H1 (cell line): ENCODE results near the gene ADCY5. TPM values are rescaled to one million over a fixed set of nuclear protein-coding genes. Genes with fewer than 3 reads are reported as not detected.

Experiments used
- CTCF ChIA-PET: fragments of 300-600 bp; sonication (Branson Sonifier 250); formaldehyde crosslinking; loops from one replicate; lab custom pipeline; 2021; ENCODE audit not compliant: partially characterized antibody; lab: Charles Lee
- POLR2A ChIA-PET: fragments of 300-600 bp; sonication (Branson Sonifier 250); formaldehyde crosslinking; loops from one replicate; lab custom pipeline; 2021; ENCODE audit warnings: inconsistent platforms; ENCODE audit not compliant: partially characterized antibody; lab: Charles Lee
- DNase-seq, 2 experiments: peaks; one replicate each; pipeline versions ENCODE4 v3.0.0 to v3.0.0-alpha.2; 2010 to 2022; ENCODE audit warnings: low spot score in 2 of 2, low read depth in 1 of 2, mixed read lengths in 1 of 2
- FAIRE-seq: peaks from 2 replicates; lab custom pipeline; 2011; peaks lifted over from hg19 to GRCh38; lab: Jason Lieb, UNC
- H2AFZ ChIP-seq: 2 replicates; pipeline ENCODE4 v1.8.1; 2012; ENCODE audit warnings: low read length, inconsistent platforms
- H2AK5ac ChIP-seq: 2 replicates; pipeline ENCODE4 v1.6.1; 2013; ENCODE audit warnings: low read depth, low read length
- H2BK120ac ChIP-seq: replicated peaks from 2 replicates; pipeline ENCODE3; 2013; ENCODE audit warnings: low read depth, low read length, inconsistent platforms
- H2BK12ac ChIP-seq: 2 replicates; pipeline ENCODE4 v1.6.1; 2013; ENCODE audit warnings: low read depth, low read length
- H2BK15ac ChIP-seq: 2 replicates; pipeline ENCODE4 v1.6.1; 2013; ENCODE audit warnings: low read length
- H2BK20ac ChIP-seq: 2 replicates; pipeline ENCODE4 v1.6.1; 2013; ENCODE audit warnings: low read length
- H2BK5ac ChIP-seq: 2 replicates; pipeline ENCODE4 v1.6.1; 2013; ENCODE audit warnings: low read depth, low read length
- H3K14ac ChIP-seq: 2 replicates; pipeline ENCODE4 v1.6.1; 2013; ENCODE audit warnings: inconsistent platforms; ENCODE audit not compliant: insufficient read length
- H3K18ac ChIP-seq: 2 replicates; pipeline ENCODE4 v1.6.1; 2013; ENCODE audit warnings: low read length; ENCODE audit errors: extremely low read depth
- H3K23ac ChIP-seq: 2 replicates; pipeline ENCODE4 v1.6.1; 2013; ENCODE audit warnings: inconsistent platforms; ENCODE audit not compliant: insufficient read length
- H3K23me2 ChIP-seq: 2 replicates; pipeline ENCODE4 v1.6.1; 2013; ENCODE audit warnings: low read depth, low read length
- H3K27ac ChIP-seq: 2 replicates; pipeline ENCODE4 v1.6.1; 2011; ENCODE audit warnings: low read depth, low read length, inconsistent platforms
- H3K27me3 ChIP-seq, 4 experiments: replicated peaks in 1 of 4; 1 replicate in 1 of 4; 2 replicates in 3 of 4; pipeline versions ENCODE4 v1.6.1 to v1.8.1; 2011 to 2013; ENCODE audit warnings: low read length in 3 of 4, mild to moderate bottlenecking in 3 of 4, inconsistent platforms in 2 of 4, mixed read lengths in 2 of 4, moderate library complexity in 1 of 4; ENCODE audit not compliant: control insufficient read depth in 3 of 4, insufficient read depth in 3 of 4; ENCODE audit errors: extremely low read depth in 1 of 4
- H3K36me3 ChIP-seq, 4 experiments: 2 replicates each; pipeline versions ENCODE4 v1.6.1 to v1.8.1; 2011 to 2013; ENCODE audit warnings: mild to moderate bottlenecking in 4 of 4, low read length in 3 of 4, moderate library complexity in 2 of 4, control low read depth in 1 of 4, inconsistent platforms in 1 of 4; ENCODE audit not compliant: insufficient read depth in 4 of 4, control insufficient read depth in 2 of 4
- H3K4ac ChIP-seq: replicated peaks from 2 replicates; pipeline ENCODE3; 2013; ENCODE audit warnings: low read length, low read depth, mixed read lengths, inconsistent platforms; ENCODE audit not compliant: insufficient read length
- H3K4me1 ChIP-seq, 4 experiments: replicated peaks in 1 of 4; 1 replicate in 1 of 4; 2 replicates in 3 of 4; pipeline versions ENCODE4 v1.6.1 to v1.8.1; 2011 to 2013; ENCODE audit warnings: low read length in 3 of 4, inconsistent platforms in 2 of 4, mixed read lengths in 1 of 4; ENCODE audit not compliant: insufficient read depth in 4 of 4, control insufficient read depth in 3 of 4
- H3K4me2 ChIP-seq, 2 experiments: 2 replicates each; pipeline versions ENCODE4 v1.6.1 to v1.8.1; 2011 to 2013; ENCODE audit warnings: low read depth in 2 of 2, low read length in 2 of 2, control low read depth in 1 of 2, inconsistent platforms in 1 of 2, mild to moderate bottlenecking in 1 of 2; ENCODE audit not compliant: insufficient read depth in 1 of 2
- H3K4me3 ChIP-seq, 4 experiments: fragments of 200-600, 300-600 bp in 1 of 4; sonication (generic), shearing (Covaris generic), sonication (Bioruptor Twin) in 1 of 4; 2 replicates each; pipeline versions ENCODE4 v1.5.1 to v1.8.1; 2011 to 2016; ENCODE audit warnings: low read length in 4 of 4, low read depth in 3 of 4, control low read depth in 2 of 4, inconsistent platforms in 2 of 4, mild to moderate bottlenecking in 2 of 4, mixed read lengths in 1 of 4, moderate library complexity in 1 of 4; ENCODE audit not compliant: insufficient read depth in 2 of 4; ENCODE audit errors: extremely low read depth in 1 of 4
- H3K56ac ChIP-seq: replicated peaks from 2 replicates; pipeline ENCODE3; 2013; ENCODE audit warnings: low read depth, mild to moderate bottlenecking, mixed read lengths, low read length, inconsistent platforms; ENCODE audit not compliant: insufficient read length
- H3K79me1 ChIP-seq: 2 replicates; pipeline ENCODE4 v1.6.1; 2013; ENCODE audit warnings: low read depth, low read length, control low read depth
- H3K79me2 ChIP-seq, 2 experiments: 2 replicates each; pipeline versions ENCODE4 v1.6.1 to v1.8.1; 2012 to 2013; ENCODE audit warnings: low read length in 2 of 2, mild to moderate bottlenecking in 2 of 2, inconsistent platforms in 1 of 2; ENCODE audit not compliant: insufficient read depth in 2 of 2, control insufficient read depth in 1 of 2
- H3K9ac ChIP-seq, 4 experiments: replicated peaks in 1 of 4; 1 replicate in 1 of 4; 2 replicates in 3 of 4; pipeline versions ENCODE4 v1.6.1 to v1.8.1; 2011 to 2013; ENCODE audit warnings: low read depth in 3 of 4, low read length in 3 of 4, control low read depth in 2 of 4, mild to moderate bottlenecking in 2 of 4, moderate library complexity in 2 of 4, inconsistent platforms in 1 of 4; ENCODE audit errors: extremely low read depth in 1 of 4
- H3K9me3 ChIP-seq, 2 experiments: 2 replicates each; pipeline versions ENCODE4 v1.6.1 to v1.8.1; 2012 to 2013; ENCODE audit warnings: mild to moderate bottlenecking in 2 of 2, moderate library complexity in 2 of 2, control low read depth in 1 of 2, inconsistent platforms in 1 of 2, low read depth in 1 of 2, low read length in 1 of 2, mixed read lengths in 1 of 2; ENCODE audit not compliant: insufficient read depth in 2 of 2
- H4K20me1 ChIP-seq, 2 experiments: replicated peaks in 1 of 2; 2 replicates each; pipeline versions ENCODE3 to v1.8.1; 2011 to 2013; ENCODE audit warnings: inconsistent platforms in 2 of 2, low read length in 2 of 2, mild to moderate bottlenecking in 1 of 2; ENCODE audit not compliant: insufficient read depth in 2 of 2, control insufficient read depth in 1 of 2
- H4K5ac ChIP-seq: 2 replicates; pipeline ENCODE4 v1.6.1; 2013; ENCODE audit warnings: low read length, low read depth, mixed read lengths, inconsistent platforms; ENCODE audit not compliant: insufficient read length
- H4K8ac ChIP-seq: 2 replicates; pipeline ENCODE4 v1.8.0; 2013; ENCODE audit warnings: mild to moderate bottlenecking, moderate library complexity, low read length, inconsistent platforms; ENCODE audit not compliant: insufficient read depth; ENCODE audit errors: extremely low read depth
- H4K91ac ChIP-seq: replicated peaks from 2 replicates; pipeline ENCODE3; 2013; ENCODE audit warnings: low read length, mixed read lengths, inconsistent platforms; ENCODE audit not compliant: insufficient read length
- BRCA1 ChIP-seq: IDR thresholded peaks from 2 replicates; pipeline ENCODE4 v1.6.1; 2012; ENCODE audit warnings: low read depth, low read length, improper control_type of control experiment
- CEBPB ChIP-seq: IDR thresholded peaks from 2 replicates; pipeline ENCODE4 v1.6.1; 2012; ENCODE audit warnings: low read depth, low read length
- RAD21 ChIP-seq, 2 experiments: IDR thresholded peaks in 1 of 2; conservative IDR thresholded peaks in 1 of 2; 2 replicates each; pipeline ENCODE4 v1.6.1; 2011; ENCODE audit warnings: low read depth in 2 of 2, low read length in 2 of 2, improper control_type of control experiment in 1 of 2, inconsistent platforms in 1 of 2, mild to moderate bottlenecking in 1 of 2, moderate library complexity in 1 of 2
- SAP30 ChIP-seq: fragments of 300-600 bp; sonication (generic); IDR thresholded peaks from 2 replicates; pipeline ENCODE4 v1.7.1; 2012; ENCODE audit warnings: low read length, moderate library complexity, mild to moderate bottlenecking, inconsistent platforms; ENCODE audit not compliant: insufficient read depth, insufficient replicate concordance
- WGBS, 2 experiments: shearing (Covaris generic) in 1 of 2; methylation state at CpG; one replicate each; pipeline versions ENCODE4 v1.1.6 to v1.1.7; 2013 to 2015; ENCODE audit warnings: low lambda C conversion rate in 2 of 2, mixed read lengths in 2 of 2, inconsistent platforms in 1 of 2, low coverage in 1 of 2, missing lambda C conversion rate in 1 of 2; ENCODE audit not compliant: insufficient replicate concordance in 2 of 2, insufficient coverage in 1 of 2, insufficient read length in 1 of 2; ENCODE audit errors: extremely low coverage in 1 of 2, missing lambda C conversion rate in 1 of 2; 5-methylcytosine and 5-hydroxymethylcytosine counted together
- polyA plus RNA-seq, 7 experiments: library from polyadenylated mRNA; depleted of rRNA in 3 of 7; stranded (reverse) in 5 of 7; unstranded in 2 of 7; fragments of >200 nt in 5 of 7; fragments of 200-250 nt in 2 of 7; gene quantifications; 1 replicate in 5 of 7; 2 replicates in 1 of 7; 4 replicates in 1 of 7; pipeline versions ENCODE4 v1.2.1 to v1.2.3, GENCODE V29; 2011 to 2013; ENCODE audit warnings: missing spikeins in 2 of 7, mixed read lengths in 2 of 7
- total RNA-seq: library from RNA; stranded (reverse); fragmentation: NEBNext Ultra II Directional; extraction: Animal tissue kit (Norgen Biotek cat#: 25700); gene quantifications from 2 replicates; pipeline ENCODE4 v1.2.1, GENCODE V29; 2021
- TF ChIP-seq, protein P1 (sequence below), 3 experiments: IDR thresholded peaks; 1 replicate in 2 of 3; 2 replicates in 1 of 3; pipeline versions ENCODE4 v1.5.1 to v1.6.1; 2011; ENCODE audit warnings: low read length in 3 of 3, mild to moderate bottlenecking in 3 of 3, inconsistent platforms in 2 of 3, low read depth in 1 of 3, moderate library complexity in 1 of 3; ENCODE audit not compliant: insufficient read depth in 1 of 3; ENCODE audit errors: control extremely low read depth in 1 of 3

Gene ADCY5
- total and polyA plus RNA-seq, 2 of the 8 experiments (the other 6 are each of a cell fraction or from before 2014, with no cell fraction given), result 18.9 to 40.8 TPM

DNA sequence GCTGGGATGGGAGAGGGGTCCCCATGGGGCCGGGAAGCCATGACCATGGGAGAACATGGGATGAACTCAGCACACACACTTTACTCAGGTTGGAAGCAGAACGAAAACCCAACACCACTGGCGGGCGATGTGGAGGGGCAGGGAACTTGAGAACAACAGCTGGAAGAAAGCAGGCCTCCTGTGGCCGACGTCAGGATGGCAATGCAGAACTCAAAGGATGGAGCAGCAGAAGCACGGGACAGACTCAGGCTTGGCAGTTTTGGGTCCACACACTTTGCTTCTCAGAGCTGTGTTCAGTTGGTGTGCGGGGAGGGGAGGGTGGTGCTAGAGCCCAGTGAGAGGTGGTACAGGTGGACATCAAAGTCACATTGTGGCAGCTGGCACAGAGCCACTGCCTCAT lies 166.4 kb downstream of the ADCY5 start:
- H3K56ac ChIP-seq, result no peak overlapping the region
- H2BK12ac ChIP-seq, result no peak overlapping the region
- TF ChIP-seq BRCA1 (no peak), SAP30 (no peak), RAD21 (IDR thresholded peaks at IDR 0.05 in 1 of 2, conservative IDR thresholded peaks at IDR 0.05 in 1 of 2; ENCODE audit: low read depth in 2 of 2, low read length in 2 of 2) (peak; percentile 22 to 30; a peak in 2 of 4 replicates), CEBPB (no peak)
- TF ChIP-seq, protein P1, sequence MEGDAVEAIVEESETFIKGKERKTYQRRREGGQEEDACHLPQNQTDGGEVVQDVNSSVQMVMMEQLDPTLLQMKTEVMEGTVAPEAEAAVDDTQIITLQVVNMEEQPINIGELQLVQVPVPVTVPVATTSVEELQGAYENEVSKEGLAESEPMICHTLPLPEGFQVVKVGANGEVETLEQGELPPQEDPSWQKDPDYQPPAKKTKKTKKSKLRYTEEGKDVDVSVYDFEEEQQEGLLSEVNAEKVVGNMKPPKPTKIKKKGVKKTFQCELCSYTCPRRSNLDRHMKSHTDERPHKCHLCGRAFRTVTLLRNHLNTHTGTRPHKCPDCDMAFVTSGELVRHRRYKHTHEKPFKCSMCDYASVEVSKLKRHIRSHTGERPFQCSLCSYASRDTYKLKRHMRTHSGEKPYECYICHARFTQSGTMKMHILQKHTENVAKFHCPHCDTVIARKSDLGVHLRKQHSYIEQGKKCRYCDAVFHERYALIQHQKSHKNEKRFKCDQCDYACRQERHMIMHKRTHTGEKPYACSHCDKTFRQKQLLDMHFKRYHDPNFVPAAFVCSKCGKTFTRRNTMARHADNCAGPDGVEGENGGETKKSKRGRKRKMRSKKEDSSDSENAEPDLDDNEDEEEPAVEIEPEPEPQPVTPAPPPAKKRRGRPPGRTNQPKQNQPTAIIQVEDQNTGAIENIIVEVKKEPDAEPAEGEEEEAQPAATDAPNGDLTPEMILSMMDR (IDR thresholded peaks at IDR 0.05; ENCODE audit: control extremely low read depth in 1 of 3, insufficient read depth in 1 of 3, low read depth in 1 of 3, low read length in 3 of 3), result peak in 2 of 3 experiments; percentile 39 to 45; a peak in 3 of 4 replicates
- H3K4me1 ChIP-seq, result peaks cover 0 to 10% (median 3%) of the 10 kb centered on the region in 4 experiments; a peak in 5 of 7 replicates
- peak in 1 of 2 experiments; percentile 48 for DNase-seq
- H3K79me1 ChIP-seq, result no peaks in the 10 kb centered on the region
- no peak overlapping the region for H3K27ac ChIP-seq
- H3K27me3 ChIP-seq, result no peaks in the 10 kb centered on the region
- H4K20me1 ChIP-seq, result peaks cover 4 to 22% of the 10 kb centered on the region in 2 experiments
- no peaks in the 10 kb centered on the region for H3K9me3 ChIP-seq
- no peak overlapping the region for H3K4ac ChIP-seq
- no peak overlapping the region for H2AFZ ChIP-seq
- ChIA-PET CTCF (interaction anchor here (0.6 to 4.0 kb wide), 17 partner anchors 8 to 264 kb away, joined by 3 to 15 read pairs (median 4); no protein-coding TSS in a partner anchor), POLR2A (interaction anchor here (0.6 to 2.8 kb wide), 4 partner anchors 10 to 84 kb away, joined by 3 to 11 read pairs (median 6); no protein-coding TSS in a partner anchor)
- H3K4me2 ChIP-seq, result no peak overlapping the region
- no peak overlapping the region for H3K4me3 ChIP-seq
- no peak overlapping the region for H3K23ac ChIP-seq
- no peak overlapping the region for H4K5ac ChIP-seq
- no peak overlapping the region for H4K8ac ChIP-seq
- H3K9ac ChIP-seq, result no peak overlapping the region
- no peak overlapping the region for H2BK15ac ChIP-seq
- no peak overlapping the region for H2BK120ac ChIP-seq
- H2BK20ac ChIP-seq, result no peak overlapping the region
- no peak overlapping the region for H2BK5ac ChIP-seq
- FAIRE-seq, result no peak
- H3K14ac ChIP-seq, result no peak overlapping the region
- H3K36me3 ChIP-seq, result peaks cover 2 to 24% (median 11%) of the 10 kb centered on the region in 4 experiments; a peak in 5 of 8 replicates
- no peak overlapping the region for H4K91ac ChIP-seq
- 86% methylated on average over 8 of the region's 8 CpGs; no CpG with 5 or more reads in 1 of the 2 experiments for WGBS, 2 experiments
- H3K23me2 ChIP-seq, result no peaks in the 10 kb centered on the region
- H3K18ac ChIP-seq, result no peak overlapping the region
- H3K79me2 ChIP-seq, result no peaks in the 10 kb centered on the region
- H2AK5ac ChIP-seq, result no peak overlapping the region
